Suppressor macrophage treated with lipopolysaccharide for 1 hour (primary cell): ENCODE results near the gene CPB2.

ENCODE experiments used
- DNase-seq, 3 donors: peaks; one replicate each; pipeline ENCODE4 v3.0.0-alpha.2; 2020 to 2022

The CPB2 gene, protein sequence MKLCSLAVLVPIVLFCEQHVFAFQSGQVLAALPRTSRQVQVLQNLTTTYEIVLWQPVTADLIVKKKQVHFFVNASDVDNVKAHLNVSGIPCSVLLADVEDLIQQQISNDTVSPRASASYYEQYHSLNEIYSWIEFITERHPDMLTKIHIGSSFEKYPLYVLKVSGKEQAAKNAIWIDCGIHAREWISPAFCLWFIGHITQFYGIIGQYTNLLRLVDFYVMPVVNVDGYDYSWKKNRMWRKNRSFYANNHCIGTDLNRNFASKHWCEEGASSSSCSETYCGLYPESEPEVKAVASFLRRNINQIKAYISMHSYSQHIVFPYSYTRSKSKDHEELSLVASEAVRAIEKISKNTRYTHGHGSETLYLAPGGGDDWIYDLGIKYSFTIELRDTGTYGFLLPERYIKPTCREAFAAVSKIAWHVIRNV

DNA sequence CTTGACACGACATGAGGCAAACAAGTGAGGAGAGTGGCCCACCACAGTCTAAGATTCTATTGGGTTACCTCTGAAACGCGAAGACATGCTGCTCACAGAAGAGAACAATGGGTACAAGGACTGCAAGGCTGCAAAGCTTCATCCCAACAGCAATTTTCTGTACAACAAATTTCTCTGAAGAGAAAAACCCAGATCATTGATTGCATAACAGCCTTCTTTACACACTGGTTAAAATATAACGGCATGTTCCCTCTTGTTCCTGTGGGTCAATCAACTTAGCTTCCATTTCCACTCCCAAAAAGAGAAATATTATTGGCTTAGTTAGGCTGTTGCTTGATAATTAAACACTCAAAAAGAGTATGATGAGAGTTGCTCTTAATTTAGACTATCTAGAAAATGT, at the start of gene CPB2:
TSS of gene CPB2 (minus strand) at position 166 of the 400 bp plus-strand sequence. CDS start at position 142, 24 bp downstream.
- no peak for DNase-seq

DNA sequence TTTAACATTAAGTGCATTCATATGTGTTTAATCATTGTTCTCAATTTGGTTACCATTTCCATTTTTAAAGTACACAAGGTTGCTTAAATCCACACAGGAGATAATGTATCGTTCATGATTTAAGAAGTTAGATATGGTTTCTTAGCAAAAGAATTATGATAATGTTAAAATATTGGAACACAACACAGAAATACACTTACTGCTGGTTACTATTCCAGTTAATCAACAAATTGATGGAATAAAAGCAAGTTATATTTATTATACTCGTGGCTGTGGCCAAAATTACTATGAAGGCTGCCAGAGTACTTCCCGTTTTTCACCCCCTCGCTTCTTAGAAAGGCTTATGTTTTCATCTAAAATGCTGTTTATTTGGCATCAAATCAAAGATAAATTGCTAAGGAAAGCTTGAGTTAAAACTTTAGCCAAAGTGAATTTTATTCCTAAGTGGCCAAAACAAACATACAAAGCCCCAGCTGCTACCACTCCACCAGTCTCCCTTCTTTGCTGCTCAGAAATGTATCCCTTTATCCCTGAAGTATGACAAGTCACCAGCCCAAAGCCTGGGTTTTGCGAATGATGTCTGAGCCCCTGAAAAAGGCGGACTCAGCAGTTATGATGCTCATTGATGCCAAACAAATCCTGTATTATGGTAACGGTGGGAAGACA, 49.4 kb upstream of the CPB2 start:
- DNase-seq = no peak

- DNase-seq = no peak
These were observed 47.9 kb upstream of the CPB2 start for GRCh38 chr13:46152627-46153328.

DNA sequence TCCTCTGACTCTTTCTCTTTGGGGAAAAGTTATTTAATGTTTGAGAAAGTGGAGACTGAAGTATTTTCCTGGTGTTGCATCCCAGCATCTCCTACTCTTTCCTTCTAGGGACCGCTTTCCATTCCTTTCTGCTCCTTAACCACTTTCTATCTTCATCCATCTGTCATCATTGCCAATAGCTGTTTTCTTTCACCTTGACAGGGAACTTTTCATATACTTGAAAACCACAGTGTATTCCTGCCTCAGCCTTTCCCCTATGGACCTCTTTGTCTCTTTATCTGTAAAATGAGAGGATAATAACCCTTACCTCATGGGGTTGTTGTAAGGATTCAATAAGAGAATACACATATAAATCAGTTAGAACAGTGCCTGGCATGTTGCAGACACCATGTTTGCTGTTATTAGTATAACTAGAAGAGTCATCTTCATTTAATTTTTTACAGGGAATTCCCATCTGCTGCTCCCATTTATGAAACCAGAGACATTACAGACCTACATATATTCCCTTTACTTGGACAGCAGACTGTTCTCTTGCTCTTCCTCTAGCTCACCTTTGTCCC, 45.4 kb upstream of the CPB2 start:
- DNase-seq = no peak

GRCh38 chr13:46149272-46150133, 44.7 kb upstream of the CPB2 start:
- DNase-seq = no peak

- DNase-seq = no peak
These were observed 42.1 kb upstream of the CPB2 start for GRCh38 chr13:46146898-46147297.

- no peak for DNase-seq
These were observed 41.1 kb upstream of the CPB2 start for GRCh38 chr13:46145950-46146349.

DNA sequence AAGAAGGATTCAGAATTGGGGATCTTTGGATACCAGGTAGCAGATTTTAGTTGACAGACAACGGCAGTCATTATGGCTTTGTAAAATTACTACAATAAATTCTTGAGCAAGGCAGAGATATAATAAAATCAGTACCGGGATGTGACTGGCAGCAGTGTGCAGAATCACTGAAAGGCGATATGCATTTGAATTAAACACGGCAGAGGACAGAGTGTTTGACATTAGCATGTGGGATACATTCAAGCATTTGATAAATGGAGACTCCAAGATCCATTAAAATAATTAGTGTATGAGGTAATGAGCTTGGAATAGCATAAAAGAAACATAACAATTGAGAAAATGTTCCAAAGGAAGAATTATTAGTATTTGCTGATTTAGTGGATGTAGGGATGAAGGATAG, 40.3 kb upstream of the CPB2 start:
- DNase-seq = no peak

- no peak for DNase-seq
These were observed 38.4 kb upstream of the CPB2 start for GRCh38 chr13:46143184-46143701.

DNA sequence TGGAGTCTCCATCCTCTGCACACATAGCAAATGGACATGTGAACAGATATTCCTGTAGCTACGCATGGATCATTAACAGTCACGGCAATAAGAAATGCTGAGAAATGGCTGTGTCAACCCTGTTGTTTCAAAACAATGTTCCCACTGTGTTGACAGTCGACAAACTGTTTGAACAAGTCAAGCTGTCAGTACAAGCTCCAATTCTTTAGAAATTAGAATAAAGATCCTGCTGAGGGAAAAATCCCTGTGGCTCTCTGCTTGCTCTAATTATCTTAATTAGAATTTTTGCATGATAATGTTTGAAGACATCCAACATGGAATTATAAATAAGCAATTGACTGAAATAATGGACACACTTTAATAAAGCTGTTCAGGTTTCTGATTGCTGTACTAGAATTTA, 37.9 kb upstream of the CPB2 start:
- DNase-seq = no peak

DNA sequence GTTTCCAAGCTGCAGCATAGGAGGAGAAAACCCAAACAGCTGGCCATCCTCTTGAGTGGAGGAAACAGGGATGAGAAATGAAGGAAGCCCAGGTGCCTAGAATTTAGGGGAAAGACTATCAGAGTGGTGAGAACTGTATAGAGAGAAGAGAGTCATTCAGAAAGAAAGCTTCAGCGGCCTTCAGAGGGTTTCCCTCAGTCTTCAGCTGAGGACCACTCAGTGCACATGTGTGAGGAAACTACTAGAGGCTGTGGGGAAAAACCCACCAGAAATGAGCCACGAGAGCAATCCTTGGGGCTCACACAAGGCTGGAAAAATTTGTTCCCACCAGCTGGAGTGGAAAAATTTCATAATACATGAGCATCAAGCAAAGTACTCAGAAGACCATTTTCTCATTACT, 35.2 kb upstream of the CPB2 start:
- no peak for DNase-seq

DNA sequence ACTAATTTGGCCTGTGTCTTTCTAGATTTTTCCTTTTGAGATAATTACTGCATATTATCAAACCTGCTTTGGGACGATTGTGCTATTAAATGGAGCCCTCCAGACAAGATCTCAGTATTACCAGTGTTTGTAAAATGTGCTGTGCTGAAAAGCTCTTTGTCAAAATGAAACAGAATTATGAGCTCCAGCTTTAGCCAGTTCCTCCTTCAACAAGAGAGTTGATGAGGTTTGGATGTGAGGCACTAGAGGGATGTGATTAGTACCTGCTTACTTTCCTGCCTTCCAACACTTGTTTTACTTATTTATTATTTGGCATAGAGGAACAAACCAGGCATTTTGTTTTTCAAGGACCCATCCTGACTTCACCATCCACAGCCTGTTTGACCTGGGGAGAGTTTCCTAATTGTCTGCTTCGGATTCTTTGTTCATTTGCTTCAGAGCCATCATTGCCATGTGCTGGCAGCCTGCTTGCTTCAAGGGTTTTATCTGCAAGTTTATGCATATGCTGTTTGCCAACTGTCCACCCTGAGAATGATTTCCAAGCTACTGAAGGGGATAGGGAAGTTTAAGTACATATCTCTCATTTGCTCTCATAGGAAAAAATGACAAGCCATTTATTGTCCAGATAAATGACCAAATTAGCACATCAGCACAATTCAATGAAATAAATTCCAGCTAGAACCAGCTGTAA, 32.9 kb upstream of the CPB2 start:
- DNase-seq = no peak

DNA sequence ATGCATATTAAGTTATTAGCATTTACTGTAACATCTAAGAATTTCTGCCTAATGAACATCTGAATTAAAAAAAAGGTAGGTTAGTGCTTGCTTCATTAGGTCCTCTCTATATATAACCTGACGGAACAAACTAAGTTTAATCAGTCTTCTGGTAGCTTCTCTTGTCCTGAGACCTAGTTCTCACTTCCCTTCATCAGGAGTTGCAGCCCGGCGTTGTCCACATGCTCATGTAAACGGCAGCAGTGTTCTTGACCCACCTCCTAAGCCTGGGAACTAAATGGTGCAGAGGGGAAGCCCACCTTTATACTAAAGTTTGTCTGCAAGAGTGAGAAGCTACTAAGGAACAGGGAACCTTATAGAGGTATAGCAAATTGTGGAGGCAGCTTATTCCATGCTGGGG, 31.9 kb upstream of the CPB2 start:
- no peak for DNase-seq

GRCh38 chr13:46134961-46135522, 30.2 kb upstream of the CPB2 start:
- DNase-seq = no peak

- no peak for DNase-seq
These were observed 29.7 kb upstream of the CPB2 start for GRCh38 chr13:46134494-46134893.

DNA sequence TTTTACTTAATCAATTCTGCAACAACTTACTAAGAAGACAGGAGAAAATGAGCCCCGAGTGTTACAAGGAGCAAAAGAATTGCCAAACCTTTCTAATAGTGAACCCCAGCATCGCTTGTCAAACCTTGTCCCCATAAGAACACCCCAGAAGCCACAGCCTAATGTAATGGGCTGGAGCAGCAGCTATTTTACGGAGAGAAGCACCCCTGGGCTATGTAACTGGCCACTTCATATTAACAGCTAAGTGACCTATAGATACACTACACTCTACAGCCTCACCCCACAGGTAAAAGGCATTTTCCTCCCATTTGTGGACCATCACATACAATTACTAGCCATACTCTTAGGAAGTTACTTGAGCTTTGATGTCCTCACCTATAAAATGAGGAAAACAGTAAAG, 27.3 kb upstream of the CPB2 start:
- DNase-seq = no peak

- DNase-seq = no peak
These were observed 26.9 kb upstream of the CPB2 start for GRCh38 chr13:46131705-46132104.

DNA sequence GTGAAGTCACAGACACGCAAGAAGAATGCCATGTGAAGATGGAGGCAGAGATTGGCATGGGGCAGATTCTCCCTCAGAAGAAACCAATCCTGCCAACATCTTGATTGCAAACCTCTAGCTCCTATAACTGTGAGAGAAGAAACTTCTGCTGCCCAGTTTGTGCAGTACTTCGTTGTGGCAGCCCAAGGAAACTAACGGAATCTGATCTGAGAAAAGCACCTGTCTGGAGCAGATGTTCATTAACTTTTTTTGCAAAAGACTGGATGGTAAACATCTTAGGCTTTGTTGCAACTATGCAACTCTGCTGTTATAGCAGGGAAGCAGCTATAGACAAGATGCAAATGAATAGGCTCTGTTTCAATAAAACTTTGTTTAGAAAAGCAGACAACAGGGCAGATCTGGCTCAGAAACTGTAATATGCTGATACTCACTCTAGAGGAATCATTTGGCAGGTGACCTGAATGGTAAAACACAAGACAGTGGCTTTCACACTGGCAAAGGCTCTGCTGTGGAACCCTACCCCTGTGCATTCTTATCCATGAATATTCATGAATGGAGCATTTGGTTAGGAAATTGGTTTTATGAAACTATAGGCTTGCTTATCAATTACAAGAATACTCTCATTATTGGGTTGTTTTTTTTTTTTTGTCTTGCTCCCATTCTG, 25.3 kb upstream of the CPB2 start:
- no peak for DNase-seq

DNA sequence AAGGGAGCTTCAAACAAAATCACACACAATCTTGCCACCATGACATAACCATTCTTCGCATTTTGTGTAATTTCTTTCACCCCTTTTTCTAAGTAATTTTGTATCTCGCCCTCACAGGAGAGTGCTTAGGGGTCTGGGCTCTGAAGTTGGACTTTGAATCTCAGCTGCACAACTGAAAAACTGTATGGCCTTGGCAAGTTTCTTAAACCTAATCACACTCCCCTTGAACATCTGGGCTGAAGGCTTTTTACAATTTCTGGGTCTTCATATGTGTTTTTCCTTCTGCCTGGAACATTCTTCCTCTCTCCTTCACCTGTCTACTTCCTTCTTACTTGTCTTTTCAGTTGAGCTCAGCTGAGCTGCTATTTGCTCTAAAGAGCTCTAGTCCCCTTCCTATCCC, 24.3 kb upstream of the CPB2 start:
- no peak for DNase-seq

DNA sequence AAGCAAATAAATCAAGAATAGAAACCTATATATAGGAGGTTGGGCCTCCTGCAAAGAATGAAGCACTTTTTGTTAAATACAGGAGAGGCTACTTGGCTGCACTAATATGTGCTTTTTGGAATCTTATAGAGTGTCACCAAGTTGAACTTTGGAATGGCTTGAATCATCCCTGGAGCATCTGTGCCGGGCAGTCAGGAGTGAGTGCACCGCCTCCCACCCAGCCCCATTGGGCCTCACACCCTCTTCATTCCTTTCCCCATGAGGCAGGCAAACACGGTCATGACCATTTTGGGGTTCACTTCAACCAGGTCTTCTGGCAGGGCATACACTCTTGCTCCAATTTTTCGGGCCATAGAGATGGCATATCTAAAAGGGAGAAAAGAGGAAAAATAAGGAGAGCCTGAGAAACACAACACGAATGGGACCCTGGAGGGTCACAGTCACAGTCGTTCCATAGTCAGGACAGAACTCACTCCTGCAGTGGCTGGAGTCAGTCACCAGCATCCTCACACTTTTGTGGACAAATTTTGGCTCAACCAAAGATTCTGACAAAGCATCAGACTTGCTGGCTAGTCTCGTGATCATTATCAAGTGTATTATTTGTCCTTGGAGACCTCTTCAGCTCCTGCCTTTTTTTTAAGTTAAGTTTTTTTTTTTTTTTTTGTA, 22.7 kb upstream of the CPB2 start:
- DNase-seq = no peak
